ENCODE data around the gene FBXO17. TPM values are rescaled to one million over a fixed set of nuclear protein-coding genes. Genes with fewer than 3 reads are reported as not detected.

Gene FBXO17
- total RNA-seq, 2 donors from 2014 or later, result 18.8 to 25.2 TPM

DNA sequence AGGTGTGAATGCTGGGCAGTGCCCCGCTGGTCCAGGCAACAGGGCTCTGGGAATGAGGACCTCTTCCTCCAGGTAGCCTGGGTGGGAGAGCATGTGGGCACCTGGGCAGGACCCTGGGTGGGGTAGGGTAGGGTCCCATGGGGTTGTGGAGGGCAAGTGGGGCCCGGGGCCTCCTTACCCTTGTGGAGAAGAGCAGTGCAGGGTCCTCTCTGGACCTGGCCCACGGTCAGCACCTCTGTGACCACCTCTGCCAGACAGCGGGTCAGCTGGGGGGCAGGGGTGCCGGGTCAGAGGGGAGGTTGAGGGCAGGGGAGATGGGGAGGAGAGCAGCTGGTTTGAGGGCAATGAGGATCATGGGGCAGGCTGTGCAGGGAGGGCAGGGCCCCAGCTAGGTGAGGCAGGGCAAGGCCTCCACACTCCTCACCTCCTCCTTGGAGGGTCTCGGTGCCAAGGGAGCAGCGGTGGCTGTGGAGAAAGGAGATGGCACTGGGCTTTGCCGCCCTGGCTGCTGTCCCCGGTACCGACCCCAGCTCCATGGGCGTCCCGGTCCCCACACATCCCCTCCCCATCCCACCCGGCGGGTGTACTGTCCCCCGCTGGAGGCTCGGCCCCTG, 64.0 kb downstream of the FBXO17 start:
- DNase-seq, result no peak
- 46 to 57% methylated on average over 6 to 14 of the region's 16 CpGs for WGBS, 2 donors
- no peaks in the 10 kb centered on the region for H3K27me3 ChIP-seq
- TF ChIP-seq, protein P1, sequence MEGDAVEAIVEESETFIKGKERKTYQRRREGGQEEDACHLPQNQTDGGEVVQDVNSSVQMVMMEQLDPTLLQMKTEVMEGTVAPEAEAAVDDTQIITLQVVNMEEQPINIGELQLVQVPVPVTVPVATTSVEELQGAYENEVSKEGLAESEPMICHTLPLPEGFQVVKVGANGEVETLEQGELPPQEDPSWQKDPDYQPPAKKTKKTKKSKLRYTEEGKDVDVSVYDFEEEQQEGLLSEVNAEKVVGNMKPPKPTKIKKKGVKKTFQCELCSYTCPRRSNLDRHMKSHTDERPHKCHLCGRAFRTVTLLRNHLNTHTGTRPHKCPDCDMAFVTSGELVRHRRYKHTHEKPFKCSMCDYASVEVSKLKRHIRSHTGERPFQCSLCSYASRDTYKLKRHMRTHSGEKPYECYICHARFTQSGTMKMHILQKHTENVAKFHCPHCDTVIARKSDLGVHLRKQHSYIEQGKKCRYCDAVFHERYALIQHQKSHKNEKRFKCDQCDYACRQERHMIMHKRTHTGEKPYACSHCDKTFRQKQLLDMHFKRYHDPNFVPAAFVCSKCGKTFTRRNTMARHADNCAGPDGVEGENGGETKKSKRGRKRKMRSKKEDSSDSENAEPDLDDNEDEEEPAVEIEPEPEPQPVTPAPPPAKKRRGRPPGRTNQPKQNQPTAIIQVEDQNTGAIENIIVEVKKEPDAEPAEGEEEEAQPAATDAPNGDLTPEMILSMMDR (IDR thresholded peaks at IDR 0.05), result no peak
- no peak for TF ChIP-seq POLR2A (IDR thresholded peaks at IDR 0.05)
- H3K4me1 ChIP-seq, result no peaks in the 10 kb centered on the region
- H3K36me3 ChIP-seq (replicated peaks in 1 of 2; ENCODE audit: insufficient read depth in 1 of 2, low read depth in 2 of 2), result peaks cover 0 to 7% of the 10 kb centered on the region in 2 donors
- no peak overlapping the region for H3K4me3 ChIP-seq
- no peaks in the 10 kb centered on the region for H3K9me3 ChIP-seq
- intact Hi-C loops (cut with DNase I), result loop anchor here (10.0 kb wide), 1 partner anchor 387 kb away; no protein-coding TSS in a partner anchor
- no peak for ATAC-seq
- H3K27ac ChIP-seq, result no peak overlapping the region

- H3K27ac ChIP-seq, result no peak overlapping the region
- H3K36me3 ChIP-seq (replicated peaks in 1 of 2; ENCODE audit: insufficient read depth in 1 of 2, low read depth in 2 of 2), result peaks cover 2 to 7% of the 10 kb centered on the region in 2 donors
- no peak for DNase-seq
- no peak for ATAC-seq
- WGBS, 2 donors, result 92 to 96% methylated on average over 10 to 11 of the region's 12 CpGs
- H3K9me3 ChIP-seq, result no peaks in the 10 kb centered on the region
- intact Hi-C loops (cut with DNase I), result loop anchor here (10.0 kb wide), 1 partner anchor 386 kb away; no protein-coding TSS in a partner anchor
- no peaks in the 10 kb centered on the region for H3K4me1 ChIP-seq
- TF ChIP-seq POLR2A (IDR thresholded peaks at IDR 0.05), result no peak
- TF ChIP-seq, protein P1 (IDR thresholded peaks at IDR 0.05), result no peak
- H3K4me3 ChIP-seq, result no peak overlapping the region
- no peaks in the 10 kb centered on the region for H3K27me3 ChIP-seq
Observed at GRCh38 chr19:38910488-38910887, 65.1 kb downstream of the FBXO17 start.

GRCh38 chr19:38908911-38909310, 66.6 kb downstream of the FBXO17 start:
- Histone ChIP-seq H3K36me3 (replicated peaks in 1 of 2; ENCODE audit: insufficient read depth in 1 of 2, low read depth in 2 of 2) (peaks cover 3 to 13% of the 10 kb centered on the region in 2 donors), H3K27me3 (no peaks in the 10 kb centered on the region), H3K27ac (no peak overlapping the region), H3K4me3 (no peak overlapping the region), H3K4me1 (no peaks in the 10 kb centered on the region), H3K9me3 (no peaks in the 10 kb centered on the region)
- intact Hi-C loops (cut with DNase I), result no loop called here
- WGBS, 2 donors, result 84 to 94% methylated on average over 6 to 9 of the region's 10 CpGs
- ATAC-seq (no peak), DNase-seq (no peak)
- no peak for TF ChIP-seq POLR2A (IDR thresholded peaks at IDR 0.05)
- TF ChIP-seq, protein P1 (IDR thresholded peaks at IDR 0.05), result no peak

DNA sequence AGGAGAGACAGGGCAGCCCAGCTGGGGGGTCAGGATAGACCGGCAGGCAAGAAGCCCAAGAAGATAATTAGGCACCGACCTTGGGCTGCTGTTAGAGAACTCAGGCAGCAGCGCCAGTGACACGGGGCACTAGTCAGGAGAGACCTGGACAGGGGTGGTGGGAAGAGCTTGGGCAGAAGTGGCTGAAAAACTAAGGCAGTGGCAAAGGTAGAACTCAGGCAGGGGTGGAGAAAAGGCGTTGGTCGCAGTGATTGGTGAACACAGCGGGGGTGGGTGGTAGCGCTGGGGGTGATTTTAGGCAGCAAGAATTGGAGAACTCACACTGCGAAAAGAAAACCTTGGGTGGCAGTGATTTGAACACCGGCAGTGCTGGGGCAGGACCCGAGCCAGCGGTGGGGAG, 67.9 kb downstream of the FBXO17 start:
- no peak overlapping the region for H3K4me3 ChIP-seq
- TF ChIP-seq, protein P1 (IDR thresholded peaks at IDR 0.05), result no peak
- TF ChIP-seq POLR2A (IDR thresholded peaks at IDR 0.05), result no peak
- H3K9me3 ChIP-seq, result no peaks in the 10 kb centered on the region
- 94 to 99% methylated on average over 12 of the region's 12 CpGs for WGBS, 2 donors
- intact Hi-C loops (cut with DNase I), result no loop called here
- no peaks in the 10 kb centered on the region for H3K4me1 ChIP-seq
- DNase-seq, result no peak
- H3K36me3 ChIP-seq (replicated peaks in 1 of 2; ENCODE audit: insufficient read depth in 1 of 2, low read depth in 2 of 2), result peaks cover 3 to 13% of the 10 kb centered on the region in 2 donors
- ATAC-seq, result no peak
- no peaks in the 10 kb centered on the region for H3K27me3 ChIP-seq
- H3K27ac ChIP-seq, result no peak overlapping the region

DNA sequence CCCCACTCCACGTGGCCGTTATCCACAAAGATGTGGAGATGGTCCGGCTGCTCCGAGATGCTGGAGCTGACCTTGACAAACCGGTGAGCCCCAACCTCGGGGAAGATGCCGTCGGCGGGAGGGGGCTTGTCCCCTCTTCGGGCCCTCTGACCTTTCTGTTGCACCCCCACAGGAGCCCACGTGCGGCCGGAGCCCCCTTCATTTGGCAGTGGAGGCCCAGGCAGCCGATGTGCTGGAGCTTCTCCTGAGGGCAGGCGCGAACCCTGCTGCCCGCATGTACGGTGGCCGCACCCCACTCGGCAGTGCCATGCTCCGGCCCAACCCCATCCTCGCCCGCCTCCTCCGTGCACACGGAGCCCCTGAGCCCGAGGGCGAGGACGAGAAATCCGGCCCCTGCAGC, 68.3 kb downstream of the FBXO17 start:
- no peak for DNase-seq
- intact Hi-C loops (cut with DNase I), result no loop called here
- ATAC-seq, result no peak
- WGBS, 2 donors, result 89 to 97% methylated on average over 18 to 19 of the region's 29 CpGs
- Histone ChIP-seq H3K27ac (no peak overlapping the region), H3K4me3 (no peak overlapping the region), H3K27me3 (no peaks in the 10 kb centered on the region), H3K4me1 (no peaks in the 10 kb centered on the region), H3K9me3 (no peaks in the 10 kb centered on the region), H3K36me3 (replicated peaks in 1 of 2; ENCODE audit: insufficient read depth in 1 of 2, low read depth in 2 of 2) (peaks cover 3 to 13% of the 10 kb centered on the region in 2 donors)
- TF ChIP-seq, protein P1 (IDR thresholded peaks at IDR 0.05), result no peak
- TF ChIP-seq POLR2A (IDR thresholded peaks at IDR 0.05), result no peak
